ENCODE data around the gene BNC2.

BNC2 gene

GRCh38 chr9:16391369-16391768 is 479.1 kb downstream of the BNC2 start:
- TF ChIP-seq, protein P1, sequence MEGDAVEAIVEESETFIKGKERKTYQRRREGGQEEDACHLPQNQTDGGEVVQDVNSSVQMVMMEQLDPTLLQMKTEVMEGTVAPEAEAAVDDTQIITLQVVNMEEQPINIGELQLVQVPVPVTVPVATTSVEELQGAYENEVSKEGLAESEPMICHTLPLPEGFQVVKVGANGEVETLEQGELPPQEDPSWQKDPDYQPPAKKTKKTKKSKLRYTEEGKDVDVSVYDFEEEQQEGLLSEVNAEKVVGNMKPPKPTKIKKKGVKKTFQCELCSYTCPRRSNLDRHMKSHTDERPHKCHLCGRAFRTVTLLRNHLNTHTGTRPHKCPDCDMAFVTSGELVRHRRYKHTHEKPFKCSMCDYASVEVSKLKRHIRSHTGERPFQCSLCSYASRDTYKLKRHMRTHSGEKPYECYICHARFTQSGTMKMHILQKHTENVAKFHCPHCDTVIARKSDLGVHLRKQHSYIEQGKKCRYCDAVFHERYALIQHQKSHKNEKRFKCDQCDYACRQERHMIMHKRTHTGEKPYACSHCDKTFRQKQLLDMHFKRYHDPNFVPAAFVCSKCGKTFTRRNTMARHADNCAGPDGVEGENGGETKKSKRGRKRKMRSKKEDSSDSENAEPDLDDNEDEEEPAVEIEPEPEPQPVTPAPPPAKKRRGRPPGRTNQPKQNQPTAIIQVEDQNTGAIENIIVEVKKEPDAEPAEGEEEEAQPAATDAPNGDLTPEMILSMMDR (IDR thresholded peaks at IDR 0.05; ENCODE audit: low read depth, low read length): no peak
- H3K36me3 ChIP-seq: no peaks in the 10 kb centered on the region
- no peaks in the 10 kb centered on the region for H3K27me3 ChIP-seq

GRCh38 chr9:16387382-16387781 is 483.1 kb downstream of the BNC2 start:
- TF ChIP-seq, protein P1 (IDR thresholded peaks at IDR 0.05; ENCODE audit: low read depth, low read length): no peak
- Histone ChIP-seq H3K27me3 (no peaks in the 10 kb centered on the region), H3K4me1 (no peaks in the 10 kb centered on the region), H3K9me3 (no peaks in the 10 kb centered on the region), H3K4me3 (ENCODE audit: low read depth, low read length) (no peak overlapping the region), H3K36me3 (no peaks in the 10 kb centered on the region)
- no peak for DNase-seq

More at GRCh38 chr9:16391369-16391768, 479.1 kb downstream of the BNC2 start:
- Histone ChIP-seq H3K4me3 (ENCODE audit: low read depth, low read length) (no peak overlapping the region), H3K4me1 (no peaks in the 10 kb centered on the region), H3K9me3 (no peaks in the 10 kb centered on the region)
- no peak for DNase-seq

DNA sequence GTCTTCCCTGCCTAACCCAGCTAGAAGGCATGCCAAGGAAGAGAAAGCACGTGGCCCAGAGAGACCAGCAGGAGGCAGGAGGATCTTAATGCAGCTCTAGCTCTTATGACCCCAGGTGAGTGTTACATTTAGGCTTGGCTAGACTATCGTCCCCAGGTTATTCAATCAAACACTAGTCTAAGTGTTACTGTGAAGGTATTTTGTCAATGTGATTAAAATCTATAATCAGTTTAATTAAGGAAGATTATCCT is 483.7 kb downstream of the BNC2 start:
- DNase-seq: no peak
- Histone ChIP-seq H3K36me3 (no peaks in the 10 kb centered on the region), H3K4me1 (no peaks in the 10 kb centered on the region), H3K9me3 (no peaks in the 10 kb centered on the region), H3K27me3 (no peaks in the 10 kb centered on the region), H3K4me3 (ENCODE audit: low read depth, low read length) (no peak overlapping the region)
- TF ChIP-seq, protein P1 (IDR thresholded peaks at IDR 0.05; ENCODE audit: low read depth, low read length): no peak

DNA sequence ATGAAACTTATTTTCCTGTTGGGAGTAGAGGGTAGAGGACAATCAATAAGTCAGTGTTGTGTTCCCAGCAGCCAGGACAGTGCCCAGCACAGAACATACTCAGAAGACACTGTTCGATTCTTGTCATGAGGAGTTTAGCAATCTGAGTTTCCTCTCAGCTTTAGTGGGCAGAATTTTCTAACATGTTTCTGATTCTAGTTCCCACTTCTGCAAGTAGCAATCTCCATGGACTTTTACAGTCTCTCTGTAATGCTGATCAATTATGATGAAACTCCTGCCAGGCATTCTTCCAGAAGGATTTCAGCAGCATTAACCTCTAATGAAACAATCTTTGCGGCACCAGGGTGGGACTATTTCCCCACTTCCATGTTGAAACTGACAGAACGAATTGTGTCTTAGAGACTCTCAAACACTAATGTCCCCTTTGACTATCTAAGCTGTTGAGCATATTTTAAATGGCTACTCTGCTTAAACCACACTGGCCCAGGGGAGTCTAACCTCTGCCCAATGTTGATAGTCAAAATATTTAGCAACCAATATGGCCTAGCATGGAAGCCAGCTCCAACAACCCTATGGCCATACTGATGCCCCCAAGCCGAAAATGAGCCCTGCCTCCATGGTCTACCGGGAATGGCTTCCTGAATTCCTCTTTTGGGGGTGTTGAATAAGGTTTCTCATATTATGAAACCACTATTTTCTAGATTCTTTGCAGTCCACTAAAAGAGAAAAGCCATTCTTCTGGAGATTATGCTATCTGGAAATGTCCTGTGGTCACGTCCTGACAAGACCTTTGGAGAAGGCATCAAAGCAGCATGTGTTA is 484.3 kb downstream of the BNC2 start:
- Histone ChIP-seq H3K27me3 (no peaks in the 10 kb centered on the region), H3K36me3 (no peaks in the 10 kb centered on the region), H3K4me3 (ENCODE audit: low read depth, low read length) (no peak overlapping the region), H3K9me3 (no peaks in the 10 kb centered on the region), H3K4me1 (no peaks in the 10 kb centered on the region)
- DNase-seq: no peak
- TF ChIP-seq, protein P1 (IDR thresholded peaks at IDR 0.05; ENCODE audit: low read depth, low read length): no peak

- no peak overlapping the region for H3K4me3 ChIP-seq (ENCODE audit: low read depth, low read length)
- TF ChIP-seq, protein P1 (IDR thresholded peaks at IDR 0.05; ENCODE audit: low read depth, low read length): no peak
- DNase-seq: no peak
- H3K27me3 ChIP-seq: no peaks in the 10 kb centered on the region
- H3K9me3 ChIP-seq: no peaks in the 10 kb centered on the region
- H3K36me3 ChIP-seq: no peaks in the 10 kb centered on the region
- no peaks in the 10 kb centered on the region for H3K4me1 ChIP-seq
Measured at GRCh38 chr9:16385590-16385989, 484.9 kb downstream of the BNC2 start.

- TF ChIP-seq, protein P1 (IDR thresholded peaks at IDR 0.05; ENCODE audit: low read depth, low read length): no peak
- no peak for DNase-seq
- Histone ChIP-seq H3K27me3 (no peaks in the 10 kb centered on the region), H3K9me3 (no peaks in the 10 kb centered on the region), H3K4me3 (ENCODE audit: low read depth, low read length) (no peak overlapping the region), H3K36me3 (no peaks in the 10 kb centered on the region), H3K4me1 (no peaks in the 10 kb centered on the region)
Measured at GRCh38 chr9:16384993-16385392, 485.5 kb downstream of the BNC2 start.
